Motor neuron (in vitro differentiated cells): Measurements from ENCODE around the gene KCNT1. TPM values are rescaled to one million over a fixed set of nuclear protein-coding genes. Genes with fewer than 3 reads are reported as not detected.

Source experiments
- ATAC-seq, 8 experiments: fragments of 200-7000 bp; cut with Tn5 transposase; replicated peaks in 6 of 8; 2 replicates each; pipeline ENCODE4 v1.8.0; 2021; ENCODE audit warnings: mild to moderate bottlenecking in 8 of 8, moderate library complexity in 8 of 8
- H3K27ac ChIP-seq, 2 donors: fragments of 250-450 bp; sonication (Bioruptor Pico); 2 replicates each; pipeline ENCODE4 v1.9.0; 2021; ENCODE audit warnings: antibody characterized with exemption in 2 of 2, mild to moderate bottlenecking in 2 of 2, moderate library complexity in 1 of 2
- H3K4me1 ChIP-seq, 2 donors: fragments of 250-450 bp; sonication (Bioruptor Pico); replicated peaks in 1 of 2; 2 replicates each; pipeline ENCODE4 v1.6.1; 2021; ENCODE audit warnings: antibody characterized with exemption in 2 of 2, mild to moderate bottlenecking in 2 of 2, moderate library complexity in 1 of 2
- H3K4me3 ChIP-seq, 5 donors: fragments of 250-450 bp; sonication (Bioruptor Pico); 2 replicates each; pipeline ENCODE4 v1.9.0; 2021; ENCODE audit warnings: antibody characterized with exemption in 5 of 5, mild to moderate bottlenecking in 5 of 5, moderate library complexity in 4 of 5
- WGBS, 10 experiments: fragments of 450-650 bp; shearing (Covaris generic); methylation state at CpG; one replicate each; pipeline ENCODE4 v1.0.0; 2022; 5-methylcytosine and 5-hydroxymethylcytosine counted together
- in situ Hi-C, 9 experiments: fragments of 400-800 bp; cut with MboI; loops; one replicate each; pipeline ENCODE4 v1.15.0; 2021; ENCODE audit warnings: low sequenced_read_pairs in 9 of 9, low pct_unique_long_range_greater_than_20kb in 2 of 9; ENCODE audit not compliant: unreplicated experiment in 9 of 9
- total RNA-seq, 8 experiments: library from RNA; unstranded; fragments of 300-600 nt; gene quantifications; 2 replicates each; pipeline versions ENCODE4 v1.2.3 to v1.2.4, GENCODE V29; 2022

Gene KCNT1
- total RNA-seq, 8 experiments from 2014 or later: 0.11 to 1.1 (median 0.38) TPM

- peak in 5 of 8 experiments; percentile 46 to 59 (median 56) for ATAC-seq
- H3K27ac ChIP-seq: no peak overlapping the region
- in situ Hi-C loops: no loop called here
- no peak overlapping the region for H3K4me3 ChIP-seq
- no peaks in the 10 kb centered on the region for H3K4me1 ChIP-seq
- 40 to 90% (median 63%) methylated on average over 1 to 6 of the region's 36 CpGs; no CpG with 5 or more reads in 7 of the 10 experiments for WGBS, 10 experiments
Measured at GRCh38 chr9:135772702-135773493, 70.9 kb downstream of the KCNT1 start.

DNA sequence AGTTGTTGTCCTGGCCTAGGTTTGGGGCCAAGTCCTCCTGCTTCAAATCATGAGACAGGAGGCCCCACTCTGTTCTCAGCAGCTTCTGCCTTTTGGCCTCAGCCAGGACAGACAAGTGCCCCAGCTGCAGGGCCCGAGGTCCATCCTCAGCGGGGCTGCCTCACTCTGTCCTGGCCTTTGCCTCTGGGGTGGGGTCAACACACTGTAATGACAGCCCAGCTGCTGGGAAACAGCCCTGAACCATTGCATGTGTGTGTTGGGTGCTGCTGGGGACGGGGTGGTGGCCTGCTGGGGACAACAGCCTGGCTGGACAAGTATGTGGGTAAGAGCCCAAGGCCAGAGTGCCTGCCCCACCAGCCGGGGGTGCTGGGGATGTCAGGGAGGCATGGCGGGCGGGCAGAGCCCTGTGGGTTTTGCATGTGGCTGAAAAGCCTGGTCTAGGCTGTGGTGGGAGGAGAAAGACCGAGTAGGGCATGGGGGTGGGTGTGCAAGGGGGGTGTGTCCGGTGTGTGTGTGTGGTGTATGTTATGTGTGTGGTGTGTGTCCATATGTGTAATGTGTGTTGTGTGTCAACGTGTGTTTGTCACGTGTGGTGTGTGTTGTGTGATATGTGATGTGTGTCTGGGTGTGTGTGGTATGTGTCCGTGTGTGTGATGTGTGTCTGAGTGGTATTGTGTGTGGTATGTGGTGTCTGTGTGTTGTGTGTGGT is 71.7 kb downstream of the KCNT1 start:
- in situ Hi-C loops: no loop called here
- no peak overlapping the region for H3K27ac ChIP-seq
- H3K4me3 ChIP-seq: no peak overlapping the region
- no peaks in the 10 kb centered on the region for H3K4me1 ChIP-seq
- 72 to 93% methylated on average over 2 of the region's 11 CpGs; no CpG with 5 or more reads in 8 of the 10 experiments for WGBS, 10 experiments
- peak in 2 of 8 experiments; percentile 40 to 64 for ATAC-seq

DNA sequence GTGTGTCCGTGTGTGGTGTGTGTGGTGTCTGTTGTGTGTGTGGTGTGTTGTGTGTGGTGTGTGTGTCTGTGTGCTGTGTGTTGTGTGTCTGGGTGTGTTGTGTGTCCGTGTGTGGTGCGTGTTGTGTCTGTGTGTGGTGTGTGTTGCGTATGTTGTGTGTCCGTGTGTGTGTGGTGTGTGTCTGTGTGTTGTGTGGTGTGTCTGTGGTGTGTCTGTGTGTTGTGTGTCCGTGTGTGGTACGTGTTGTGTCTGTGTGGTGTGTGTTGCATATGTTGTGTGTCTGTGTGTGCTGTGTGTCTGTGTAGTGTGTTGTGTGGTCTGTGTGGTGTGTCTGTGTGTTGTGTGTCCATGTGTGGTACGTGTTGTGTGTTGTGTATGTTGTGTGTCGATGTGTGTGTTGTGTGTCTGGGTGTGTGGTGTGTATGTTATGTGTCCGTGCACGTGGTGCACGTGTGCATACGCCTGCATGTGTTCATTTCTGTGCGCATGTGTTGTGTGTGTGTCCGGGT is 72.3 kb downstream of the KCNT1 start:
- in situ Hi-C loops: no loop called here
- no peak for ATAC-seq
- no peak overlapping the region for H3K4me3 ChIP-seq
- WGBS, 10 experiments: 0 to 100% (median 86%) methylated on average over 1 to 11 of the region's 15 CpGs; no CpG with 5 or more reads in 3 of the 10 experiments
- H3K27ac ChIP-seq: no peak overlapping the region
- H3K4me1 ChIP-seq: no peaks in the 10 kb centered on the region

- in situ Hi-C loops: no loop called here
- no CpG with 5 or more reads among the region's 24 CpGs for WGBS, 10 experiments
- H3K27ac ChIP-seq: no peak overlapping the region
- no peaks in the 10 kb centered on the region for H3K4me1 ChIP-seq
- H3K4me3 ChIP-seq: no peak overlapping the region
- ATAC-seq: no peak
Measured at GRCh38 chr9:135774794-135775525, 73.0 kb downstream of the KCNT1 start.

GRCh38 chr9:135775911-135776310 is 73.9 kb downstream of the KCNT1 start:
- no peak overlapping the region for H3K4me3 ChIP-seq
- in situ Hi-C loops: no loop called here
- H3K4me1 ChIP-seq: no peaks in the 10 kb centered on the region
- ATAC-seq: no peak
- 10 to 100% (median 59%) methylated on average over 1 to 6 of the region's 7 CpGs; no CpG with 5 or more reads in 5 of the 10 experiments for WGBS, 10 experiments
- H3K27ac ChIP-seq: no peak overlapping the region

GRCh38 chr9:135776893-135777622 is 75.1 kb downstream of the KCNT1 start:
- Histone ChIP-seq H3K4me1 (no peaks in the 10 kb centered on the region), H3K27ac (no peak overlapping the region), H3K4me3 (no peak overlapping the region)
- 70% methylated on average over 2 of the region's 25 CpGs; no CpG with 5 or more reads in 9 of the 10 experiments for WGBS, 10 experiments
- ATAC-seq: no peak
- in situ Hi-C loops: no loop called here

GRCh38 chr9:135777623-135778177 is 75.7 kb downstream of the KCNT1 start:
- in situ Hi-C loops: no loop called here
- H3K27ac ChIP-seq: no peak overlapping the region

GRCh38 chr9:135778421-135778820 is 76.4 kb downstream of the KCNT1 start:
- in situ Hi-C loops: no loop called here
- no peak for ATAC-seq

More at GRCh38 chr9:135777623-135778177, 75.7 kb downstream of the KCNT1 start:
- no peak for ATAC-seq
- no peak overlapping the region for H3K4me3 ChIP-seq
- H3K4me1 ChIP-seq: no peaks in the 10 kb centered on the region

GRCh38 chr9:135779571-135779970 is 77.6 kb downstream of the KCNT1 start:
- H3K27ac ChIP-seq: no peak overlapping the region
- H3K4me1 ChIP-seq: no peaks in the 10 kb centered on the region
- H3K4me3 ChIP-seq: no peak overlapping the region
- ATAC-seq: no peak
- WGBS, 10 experiments: 48 to 87% (median 80%) methylated on average over 1 to 11 of the region's 14 CpGs; no CpG with 5 or more reads in 6 of the 10 experiments
- in situ Hi-C loops: no loop called here

More at GRCh38 chr9:135778421-135778820, 76.4 kb downstream of the KCNT1 start:
- Histone ChIP-seq H3K4me1 (no peaks in the 10 kb centered on the region), H3K27ac (no peak overlapping the region), H3K4me3 (no peak overlapping the region)
- no CpG with 5 or more reads among the region's 19 CpGs for WGBS, 10 experiments

- WGBS, 10 experiments: 83% methylated on average over 6 of the region's 16 CpGs; no CpG with 5 or more reads in 9 of the 10 experiments
- in situ Hi-C loops: no loop called here
- Histone ChIP-seq H3K27ac (no peak overlapping the region), H3K4me1 (no peaks in the 10 kb centered on the region), H3K4me3 (no peak overlapping the region)
- no peak for ATAC-seq
Measured at GRCh38 chr9:135780086-135780485, 78.1 kb downstream of the KCNT1 start.

DNA sequence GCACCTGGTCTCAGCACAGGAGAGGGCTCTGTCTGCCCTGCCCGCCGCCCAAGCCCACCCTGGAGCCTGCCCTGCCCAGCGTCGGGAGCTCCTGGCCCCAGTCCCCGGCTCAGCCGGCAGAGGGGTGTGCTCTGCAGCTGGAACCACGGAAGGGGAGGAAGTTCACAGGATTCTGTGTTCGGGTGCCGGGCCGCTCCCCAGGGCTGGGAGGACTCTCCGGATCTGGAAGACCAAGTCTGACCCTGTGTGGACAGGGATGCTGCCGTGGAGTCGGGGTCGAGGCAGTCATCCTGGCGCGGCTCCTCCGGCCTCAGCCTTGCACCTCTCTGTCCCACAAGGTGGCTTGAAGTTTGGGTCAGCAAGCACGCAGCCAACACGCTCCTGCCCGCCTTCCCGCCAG is 78.6 kb downstream of the KCNT1 start:
- in situ Hi-C loops: no loop called here
- peak in 1 of 8 experiments; percentile 3 for ATAC-seq
- WGBS, 10 experiments: 70 to 92% (median 90%) methylated on average over 2 to 7 of the region's 21 CpGs; no CpG with 5 or more reads in 7 of the 10 experiments
- H3K4me3 ChIP-seq: no peak overlapping the region
- no peak overlapping the region for H3K27ac ChIP-seq
- H3K4me1 ChIP-seq: no peaks in the 10 kb centered on the region

- ATAC-seq: no peak
- Histone ChIP-seq H3K27ac (no peak overlapping the region), H3K4me1 (no peaks in the 10 kb centered on the region), H3K4me3 (no peak overlapping the region)
- 24 to 100% (median 80%) methylated on average over 1 to 13 of the region's 24 CpGs; no CpG with 5 or more reads in 5 of the 10 experiments for WGBS, 10 experiments
- in situ Hi-C loops: no loop called here
Measured at GRCh38 chr9:135782946-135783345, 81.0 kb downstream of the KCNT1 start.
